ENCODE data around the gene SDCBP2. TPM values are rescaled to one million over a fixed set of nuclear protein-coding genes. Genes with fewer than 3 reads are reported as not detected.

The SDCBP2 gene
- total and polyA plus RNA-seq, 4 donors = 1.9 to 6.1 (median 4.7) TPM

DNA sequence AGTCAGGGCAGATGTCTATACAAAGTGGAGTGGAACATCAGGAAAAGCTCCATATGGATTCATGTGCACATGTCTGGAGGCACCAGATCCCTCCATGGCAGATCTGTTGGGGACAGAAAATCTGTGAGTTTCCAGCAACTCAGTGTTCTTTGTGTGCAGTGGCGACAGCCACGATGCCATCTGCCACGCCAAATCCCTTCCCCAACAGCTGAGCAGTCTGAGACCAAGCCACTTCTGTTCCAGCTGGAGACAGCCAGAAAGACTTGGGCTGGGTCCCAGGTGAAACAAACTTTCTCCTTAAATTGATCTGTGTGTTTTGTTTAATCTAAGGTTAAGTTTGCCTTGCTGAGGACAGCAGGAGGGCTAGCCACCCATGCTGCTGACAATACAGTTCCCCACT lies 41.0 kb upstream of the SDCBP2 start:
- WGBS = 92% methylated on average over 3 of the region's 3 CpGs
- H3K4me1 ChIP-seq (ENCODE audit: control insufficient read depth in 4 of 4, insufficient read depth in 4 of 4, low read length in 3 of 4) = peaks cover 0 to 8% (median 2%) of the 10 kb centered on the region in 4 donors
- no peak overlapping the region for H3K4me3 ChIP-seq (ENCODE audit: low read depth in 1 of 3, low read length in 3 of 3)
- H3K9ac ChIP-seq (ENCODE audit: low read depth in 1 of 2, low read length in 2 of 2) = no peak overlapping the region
- DNase-seq (ENCODE audit: low spot score) = no peak
- TF ChIP-seq HNF4G (IDR thresholded peaks at IDR 0.05) (no peak), FOXA1 (IDR thresholded peaks at IDR 0.05) (no peak), RAD21 (IDR thresholded peaks at IDR 0.05) (no peak), JUND (IDR thresholded peaks at IDR 0.05) (no peak), NR2F2 (IDR thresholded peaks at IDR 0.05) (no peak), YY1 (IDR thresholded peaks at IDR 0.05) (no peak), FOXA2 (IDR thresholded peaks at IDR 0.05) (no peak), RXRA (IDR thresholded peaks at IDR 0.05) (no peak), TAF1 (conservative IDR thresholded peaks at IDR 0.05) (no peak), HNF4A (conservative IDR thresholded peaks at IDR 0.05) (no peak), SP1 (IDR thresholded peaks at IDR 0.05) (no peak), GABPA (IDR thresholded peaks at IDR 0.05 in 1 of 2, conservative IDR thresholded peaks at IDR 0.05 in 1 of 2) (no peak)
- TF ChIP-seq, protein P1, sequence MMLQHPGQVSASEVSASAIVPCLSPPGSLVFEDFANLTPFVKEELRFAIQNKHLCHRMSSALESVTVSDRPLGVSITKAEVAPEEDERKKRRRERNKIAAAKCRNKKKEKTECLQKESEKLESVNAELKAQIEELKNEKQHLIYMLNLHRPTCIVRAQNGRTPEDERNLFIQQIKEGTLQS (IDR thresholded peaks at IDR 0.05) = no peak
- TF ChIP-seq, protein P2, sequence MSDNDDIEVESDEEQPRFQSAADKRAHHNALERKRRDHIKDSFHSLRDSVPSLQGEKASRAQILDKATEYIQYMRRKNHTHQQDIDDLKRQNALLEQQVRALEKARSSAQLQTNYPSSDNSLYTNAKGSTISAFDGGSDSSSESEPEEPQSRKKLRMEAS (IDR thresholded peaks at IDR 0.05) = no peak
- TF ChIP-seq, protein P3, sequence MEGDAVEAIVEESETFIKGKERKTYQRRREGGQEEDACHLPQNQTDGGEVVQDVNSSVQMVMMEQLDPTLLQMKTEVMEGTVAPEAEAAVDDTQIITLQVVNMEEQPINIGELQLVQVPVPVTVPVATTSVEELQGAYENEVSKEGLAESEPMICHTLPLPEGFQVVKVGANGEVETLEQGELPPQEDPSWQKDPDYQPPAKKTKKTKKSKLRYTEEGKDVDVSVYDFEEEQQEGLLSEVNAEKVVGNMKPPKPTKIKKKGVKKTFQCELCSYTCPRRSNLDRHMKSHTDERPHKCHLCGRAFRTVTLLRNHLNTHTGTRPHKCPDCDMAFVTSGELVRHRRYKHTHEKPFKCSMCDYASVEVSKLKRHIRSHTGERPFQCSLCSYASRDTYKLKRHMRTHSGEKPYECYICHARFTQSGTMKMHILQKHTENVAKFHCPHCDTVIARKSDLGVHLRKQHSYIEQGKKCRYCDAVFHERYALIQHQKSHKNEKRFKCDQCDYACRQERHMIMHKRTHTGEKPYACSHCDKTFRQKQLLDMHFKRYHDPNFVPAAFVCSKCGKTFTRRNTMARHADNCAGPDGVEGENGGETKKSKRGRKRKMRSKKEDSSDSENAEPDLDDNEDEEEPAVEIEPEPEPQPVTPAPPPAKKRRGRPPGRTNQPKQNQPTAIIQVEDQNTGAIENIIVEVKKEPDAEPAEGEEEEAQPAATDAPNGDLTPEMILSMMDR (IDR thresholded peaks at IDR 0.05; ENCODE audit: low read depth, low read length, missing input control) = no peak
- TF ChIP-seq, protein P4, sequence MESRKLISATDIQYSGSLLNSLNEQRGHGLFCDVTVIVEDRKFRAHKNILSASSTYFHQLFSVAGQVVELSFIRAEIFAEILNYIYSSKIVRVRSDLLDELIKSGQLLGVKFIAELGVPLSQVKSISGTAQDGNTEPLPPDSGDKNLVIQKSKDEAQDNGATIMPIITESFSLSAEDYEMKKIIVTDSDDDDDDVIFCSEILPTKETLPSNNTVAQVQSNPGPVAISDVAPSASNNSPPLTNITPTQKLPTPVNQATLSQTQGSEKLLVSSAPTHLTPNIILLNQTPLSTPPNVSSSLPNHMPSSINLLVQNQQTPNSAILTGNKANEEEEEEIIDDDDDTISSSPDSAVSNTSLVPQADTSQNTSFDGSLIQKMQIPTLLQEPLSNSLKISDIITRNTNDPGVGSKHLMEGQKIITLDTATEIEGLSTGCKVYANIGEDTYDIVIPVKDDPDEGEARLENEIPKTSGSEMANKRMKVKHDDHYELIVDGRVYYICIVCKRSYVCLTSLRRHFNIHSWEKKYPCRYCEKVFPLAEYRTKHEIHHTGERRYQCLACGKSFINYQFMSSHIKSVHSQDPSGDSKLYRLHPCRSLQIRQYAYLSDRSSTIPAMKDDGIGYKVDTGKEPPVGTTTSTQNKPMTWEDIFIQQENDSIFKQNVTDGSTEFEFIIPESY (IDR thresholded peaks at IDR 0.05) = no peak
- TF ChIP-seq, protein P5, sequence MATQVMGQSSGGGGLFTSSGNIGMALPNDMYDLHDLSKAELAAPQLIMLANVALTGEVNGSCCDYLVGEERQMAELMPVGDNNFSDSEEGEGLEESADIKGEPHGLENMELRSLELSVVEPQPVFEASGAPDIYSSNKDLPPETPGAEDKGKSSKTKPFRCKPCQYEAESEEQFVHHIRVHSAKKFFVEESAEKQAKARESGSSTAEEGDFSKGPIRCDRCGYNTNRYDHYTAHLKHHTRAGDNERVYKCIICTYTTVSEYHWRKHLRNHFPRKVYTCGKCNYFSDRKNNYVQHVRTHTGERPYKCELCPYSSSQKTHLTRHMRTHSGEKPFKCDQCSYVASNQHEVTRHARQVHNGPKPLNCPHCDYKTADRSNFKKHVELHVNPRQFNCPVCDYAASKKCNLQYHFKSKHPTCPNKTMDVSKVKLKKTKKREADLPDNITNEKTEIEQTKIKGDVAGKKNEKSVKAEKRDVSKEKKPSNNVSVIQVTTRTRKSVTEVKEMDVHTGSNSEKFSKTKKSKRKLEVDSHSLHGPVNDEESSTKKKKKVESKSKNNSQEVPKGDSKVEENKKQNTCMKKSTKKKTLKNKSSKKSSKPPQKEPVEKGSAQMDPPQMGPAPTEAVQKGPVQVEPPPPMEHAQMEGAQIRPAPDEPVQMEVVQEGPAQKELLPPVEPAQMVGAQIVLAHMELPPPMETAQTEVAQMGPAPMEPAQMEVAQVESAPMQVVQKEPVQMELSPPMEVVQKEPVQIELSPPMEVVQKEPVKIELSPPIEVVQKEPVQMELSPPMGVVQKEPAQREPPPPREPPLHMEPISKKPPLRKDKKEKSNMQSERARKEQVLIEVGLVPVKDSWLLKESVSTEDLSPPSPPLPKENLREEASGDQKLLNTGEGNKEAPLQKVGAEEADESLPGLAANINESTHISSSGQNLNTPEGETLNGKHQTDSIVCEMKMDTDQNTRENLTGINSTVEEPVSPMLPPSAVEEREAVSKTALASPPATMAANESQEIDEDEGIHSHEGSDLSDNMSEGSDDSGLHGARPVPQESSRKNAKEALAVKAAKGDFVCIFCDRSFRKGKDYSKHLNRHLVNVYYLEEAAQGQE (IDR thresholded peaks at IDR 0.05) = no peak
- no peak overlapping the region for H3K27ac ChIP-seq (ENCODE audit: low read depth in 1 of 2, low read length in 2 of 2)
- H3K9me3 ChIP-seq (ENCODE audit: control insufficient read depth in 4 of 4, low read length in 3 of 4) = no peaks in the 10 kb centered on the region
- no peaks in the 10 kb centered on the region for H3K27me3 ChIP-seq (ENCODE audit: control insufficient read depth in 4 of 4, insufficient read depth in 4 of 4, low read length in 3 of 4)
- H3K36me3 ChIP-seq (ENCODE audit: control insufficient read depth in 4 of 4, insufficient read depth in 3 of 4, low read depth in 1 of 4, low read length in 3 of 4) = peaks cover 5 to 18% (median 10%) of the 10 kb centered on the region in 4 donors
